Measurements from ENCODE around the gene MSMB. TPM values are rescaled to one million over a fixed set of nuclear protein-coding genes. Genes with fewer than 3 reads are reported as not detected.

The MSMB gene
- total RNA-seq, 1 experiment from 2014 or later: not detected

DNA sequence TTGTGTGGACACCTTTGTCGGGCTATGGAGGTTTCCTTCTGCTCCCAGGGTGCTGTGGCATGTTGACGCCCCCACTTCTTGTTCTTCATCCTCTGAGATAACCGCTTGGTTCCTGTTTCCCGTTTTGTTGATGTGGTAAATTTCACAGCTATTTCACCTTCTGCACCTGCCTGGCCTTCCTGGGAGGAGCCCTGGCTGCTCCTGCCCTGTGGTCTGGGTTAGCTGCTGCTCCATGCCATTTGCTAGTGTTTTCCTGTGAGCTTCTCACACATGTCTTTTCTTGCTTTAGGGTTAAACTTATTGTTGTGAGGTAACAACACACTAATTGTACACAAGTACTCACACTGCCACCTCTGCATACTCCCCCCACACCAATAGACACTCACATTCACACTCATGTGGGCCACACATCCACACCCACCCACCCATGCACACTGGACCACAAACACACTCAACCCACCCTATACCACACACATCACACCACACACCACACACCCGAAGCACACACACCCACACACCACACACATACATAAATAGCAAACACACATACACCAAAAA, 46.5 kb upstream of the MSMB start:
- no peaks in the 10 kb centered on the region for H3K36me3 ChIP-seq (ENCODE audit: low read depth)
- no peaks in the 10 kb centered on the region for H3K4me1 ChIP-seq (replicated peaks; ENCODE audit: insufficient read depth)
- H3K9me2 ChIP-seq (ENCODE audit: insufficient read depth): no peaks in the 10 kb centered on the region
- H3K9me3 ChIP-seq (ENCODE audit: insufficient read depth, low read depth): no peaks in the 10 kb centered on the region
- no peaks in the 10 kb centered on the region for H3K27me3 ChIP-seq (ENCODE audit: insufficient read depth, low read depth)
- no peaks in the 10 kb centered on the region for H3F3A ChIP-seq (ENCODE audit: insufficient read depth, low read depth)
- H3K4me2 ChIP-seq: no peak overlapping the region
- no TSS peak for BruUV-seq (replicated peaks)
- no peak overlapping the region for H2AFZ ChIP-seq
- TF ChIP-seq EZH2 (IDR thresholded peaks at IDR 0.05; ENCODE audit: low read depth): no peak
- TF ChIP-seq, protein P1, sequence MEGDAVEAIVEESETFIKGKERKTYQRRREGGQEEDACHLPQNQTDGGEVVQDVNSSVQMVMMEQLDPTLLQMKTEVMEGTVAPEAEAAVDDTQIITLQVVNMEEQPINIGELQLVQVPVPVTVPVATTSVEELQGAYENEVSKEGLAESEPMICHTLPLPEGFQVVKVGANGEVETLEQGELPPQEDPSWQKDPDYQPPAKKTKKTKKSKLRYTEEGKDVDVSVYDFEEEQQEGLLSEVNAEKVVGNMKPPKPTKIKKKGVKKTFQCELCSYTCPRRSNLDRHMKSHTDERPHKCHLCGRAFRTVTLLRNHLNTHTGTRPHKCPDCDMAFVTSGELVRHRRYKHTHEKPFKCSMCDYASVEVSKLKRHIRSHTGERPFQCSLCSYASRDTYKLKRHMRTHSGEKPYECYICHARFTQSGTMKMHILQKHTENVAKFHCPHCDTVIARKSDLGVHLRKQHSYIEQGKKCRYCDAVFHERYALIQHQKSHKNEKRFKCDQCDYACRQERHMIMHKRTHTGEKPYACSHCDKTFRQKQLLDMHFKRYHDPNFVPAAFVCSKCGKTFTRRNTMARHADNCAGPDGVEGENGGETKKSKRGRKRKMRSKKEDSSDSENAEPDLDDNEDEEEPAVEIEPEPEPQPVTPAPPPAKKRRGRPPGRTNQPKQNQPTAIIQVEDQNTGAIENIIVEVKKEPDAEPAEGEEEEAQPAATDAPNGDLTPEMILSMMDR (conservative IDR thresholded peaks at IDR 0.05): no peak
- intact Hi-C loops (cut with micrococcal nuclease; ENCODE audit: unreplicated experiment): no loop called here
- ChIA-PET POLR2A (ENCODE audit: unreplicated experiment) (interaction anchor here (0.6 kb wide), 1 partner anchor 39 kb away, joined by 4 read pairs; no protein-coding TSS in a partner anchor), CTCF (no interaction called here)
- no peak overlapping the region for H3K27ac ChIP-seq
- no peaks in the 10 kb centered on the region for H3K79me2 ChIP-seq (ENCODE audit: low read depth)
- DNase-seq: no peak
- H4K20me1 ChIP-seq (ENCODE audit: insufficient read depth): no peaks in the 10 kb centered on the region
- no peak overlapping the region for H3K4me3 ChIP-seq

DNA sequence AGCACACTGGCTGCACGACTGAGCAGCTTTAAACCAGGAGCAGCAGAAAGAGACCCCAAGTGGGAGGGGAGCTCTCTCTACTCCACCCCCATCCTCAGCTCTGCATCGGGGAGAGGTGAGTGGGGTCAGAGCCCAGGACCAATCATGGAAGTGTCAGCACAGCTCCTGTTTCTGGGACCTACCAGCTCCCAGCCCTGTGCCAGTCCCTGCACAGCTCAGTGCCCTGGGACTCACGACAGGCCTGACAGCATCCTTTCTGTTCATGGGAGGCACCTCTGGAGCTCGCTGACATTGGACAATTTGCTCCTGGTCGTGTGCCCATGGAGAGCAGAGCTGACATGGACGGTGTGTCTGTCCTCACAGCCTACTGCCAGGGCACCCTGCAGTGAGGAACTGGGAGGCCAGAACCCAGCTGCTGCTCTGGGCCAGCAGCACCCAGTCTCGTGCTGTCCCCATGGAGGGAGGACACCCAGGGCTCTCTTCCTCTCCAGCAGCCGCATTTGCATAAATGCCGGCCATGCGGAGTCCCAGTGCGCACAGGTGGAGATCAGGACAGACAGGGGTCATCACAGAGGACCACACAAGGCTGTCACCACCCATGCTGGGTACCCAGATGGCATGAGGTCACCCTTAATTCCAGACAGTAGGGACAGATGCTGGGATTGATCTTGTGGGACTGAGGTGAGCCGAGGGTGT, 45.9 kb upstream of the MSMB start:
- H3F3A ChIP-seq (ENCODE audit: insufficient read depth, low read depth): no peaks in the 10 kb centered on the region
- no peak overlapping the region for H3K4me2 ChIP-seq
- intact Hi-C loops (cut with micrococcal nuclease; ENCODE audit: unreplicated experiment): no loop called here
- H3K36me3 ChIP-seq (ENCODE audit: low read depth): no peaks in the 10 kb centered on the region
- no peaks in the 10 kb centered on the region for H3K79me2 ChIP-seq (ENCODE audit: low read depth)
- no peak overlapping the region for H3K4me3 ChIP-seq
- no peaks in the 10 kb centered on the region for H3K4me1 ChIP-seq (replicated peaks; ENCODE audit: insufficient read depth)
- TF ChIP-seq, protein P1 (conservative IDR thresholded peaks at IDR 0.05): no peak
- TF ChIP-seq EZH2 (IDR thresholded peaks at IDR 0.05; ENCODE audit: low read depth): no peak
- H2AFZ ChIP-seq: no peak overlapping the region
- no TSS peak for BruUV-seq (replicated peaks)
- no peak for DNase-seq
- H3K27ac ChIP-seq: no peak overlapping the region
- no peaks in the 10 kb centered on the region for H3K27me3 ChIP-seq (ENCODE audit: insufficient read depth, low read depth)
- CTCF ChIA-PET: no interaction called here
- POLR2A ChIA-PET (ENCODE audit: unreplicated experiment): no interaction called here
- H4K20me1 ChIP-seq (ENCODE audit: insufficient read depth): no peaks in the 10 kb centered on the region
- no peaks in the 10 kb centered on the region for H3K9me2 ChIP-seq (ENCODE audit: insufficient read depth)
- H3K9me3 ChIP-seq (ENCODE audit: insufficient read depth, low read depth): no peaks in the 10 kb centered on the region

DNA sequence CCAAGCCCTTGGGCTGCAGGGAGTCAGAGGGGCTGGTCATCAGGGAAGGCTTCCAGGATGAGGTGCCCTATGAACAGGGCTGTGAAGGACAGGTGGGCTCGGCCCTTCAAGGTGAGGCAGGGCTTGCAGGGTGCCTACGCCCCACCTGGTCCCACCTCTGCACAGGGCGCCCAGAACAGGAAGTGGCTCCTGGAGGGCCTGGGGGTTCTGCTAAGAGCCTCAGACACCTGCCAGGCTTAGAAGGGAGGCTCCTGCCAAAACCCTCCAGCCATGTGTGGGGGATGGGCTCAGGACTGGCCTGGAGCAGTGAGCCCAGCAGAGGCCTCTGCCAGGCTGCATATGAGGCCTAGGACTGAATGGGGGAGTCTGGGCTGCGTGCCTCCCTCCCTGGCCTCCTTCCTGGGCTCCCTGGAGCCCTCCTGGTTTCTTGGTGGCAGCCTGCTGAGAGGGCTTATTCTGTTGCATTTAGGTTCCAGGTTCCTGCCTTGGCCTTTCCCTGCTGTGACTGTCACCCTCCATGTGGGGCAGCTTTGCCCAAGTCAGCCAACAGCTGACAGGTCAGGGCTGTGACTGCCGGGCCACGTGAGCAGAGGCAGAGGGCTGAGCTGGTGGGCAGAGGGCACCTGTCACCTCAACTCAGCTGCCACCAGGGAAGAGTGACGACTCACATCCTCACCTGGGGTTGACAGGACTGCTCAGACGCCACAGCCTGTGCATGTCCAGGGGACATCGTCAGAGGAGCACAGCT, 45.2 kb upstream of the MSMB start:
- no peaks in the 10 kb centered on the region for H3K9me3 ChIP-seq (ENCODE audit: insufficient read depth, low read depth)
- H3K9me2 ChIP-seq (ENCODE audit: insufficient read depth): no peaks in the 10 kb centered on the region
- CTCF ChIA-PET: no interaction called here
- no peaks in the 10 kb centered on the region for H3K4me1 ChIP-seq (replicated peaks; ENCODE audit: insufficient read depth)
- POLR2A ChIA-PET (ENCODE audit: unreplicated experiment): no interaction called here
- no peak overlapping the region for H2AFZ ChIP-seq
- no peak for DNase-seq
- no peaks in the 10 kb centered on the region for H3F3A ChIP-seq (ENCODE audit: insufficient read depth, low read depth)
- TF ChIP-seq, protein P1 (conservative IDR thresholded peaks at IDR 0.05): no peak
- no peak for TF ChIP-seq EZH2 (IDR thresholded peaks at IDR 0.05; ENCODE audit: low read depth)
- H3K36me3 ChIP-seq (ENCODE audit: low read depth): no peaks in the 10 kb centered on the region
- H4K20me1 ChIP-seq (ENCODE audit: insufficient read depth): no peaks in the 10 kb centered on the region
- H3K27me3 ChIP-seq (ENCODE audit: insufficient read depth, low read depth): no peaks in the 10 kb centered on the region
- H3K79me2 ChIP-seq (ENCODE audit: low read depth): no peaks in the 10 kb centered on the region
- no peak overlapping the region for H3K27ac ChIP-seq
- BruUV-seq (replicated peaks): no TSS peak
- no peak overlapping the region for H3K4me3 ChIP-seq
- no peak overlapping the region for H3K4me2 ChIP-seq
- intact Hi-C loops (cut with micrococcal nuclease; ENCODE audit: unreplicated experiment): no loop called here

Data from PC-9 (cell line).